WTC11 (cell line): Measurements from ENCODE around the gene MRPL24. TPM values are rescaled to one million over a fixed set of nuclear protein-coding genes. Genes with fewer than 3 reads are reported as not detected.

Experiments used
- ATF1 ChIP-seq: sonication (generic); formaldehyde crosslinking; IDR thresholded peaks from 2 replicates; pipeline ENCODE4 v1.8.1; 2023; ENCODE audit warnings: mild to moderate bottlenecking, moderate library complexity, missing genetic modification reagents
- ATF2 ChIP-seq: sonication (generic); formaldehyde crosslinking; IDR thresholded peaks from 2 replicates; pipeline ENCODE4 v1.8.1; 2022; ENCODE audit warnings: low read depth, missing genetic modification reagents, borderline replicate concordance
- ATF3 ChIP-seq: sonication (generic); formaldehyde crosslinking; conservative IDR thresholded peaks from 2 replicates; pipeline ENCODE4 v1.8.1; 2022; ENCODE audit warnings: mild to moderate bottlenecking, missing genetic modification reagents
- CDX4 ChIP-seq: fragments of 250-450 bp; sonication (Bioruptor Pico); IDR thresholded peaks from 2 replicates; pipeline ENCODE4 v1.9.0; 2021; ENCODE audit warnings: moderate library complexity, mild to moderate bottlenecking, inconsistent platforms, borderline replicate concordance
- CREM ChIP-seq: sonication (generic); formaldehyde crosslinking; IDR thresholded peaks from 2 replicates; pipeline ENCODE4 v1.8.1; 2022; ENCODE audit warnings: mild to moderate bottlenecking, missing genetic modification reagents, moderate library complexity
- E2F1 ChIP-seq: sonication (generic); formaldehyde crosslinking; IDR thresholded peaks from 2 replicates; pipeline ENCODE4 v1.8.0; 2022; ENCODE audit warnings: mild to moderate bottlenecking, missing genetic modification reagents
- ESRRA ChIP-seq: sonication (generic); formaldehyde crosslinking; IDR thresholded peaks from 2 replicates; pipeline ENCODE4 v1.8.1; 2022; ENCODE audit warnings: mild to moderate bottlenecking, missing genetic modification reagents, borderline replicate concordance
- FOXJ3 ChIP-seq: sonication (generic); formaldehyde crosslinking; IDR thresholded peaks from 2 replicates; pipeline ENCODE4 v1.9.0; 2021; ENCODE audit warnings: missing genetic modification reagents, mild to moderate bottlenecking, borderline replicate concordance
- FOXP4 ChIP-seq: sonication (generic); formaldehyde crosslinking; IDR thresholded peaks from 2 replicates; pipeline ENCODE4 v1.8.0; 2022; ENCODE audit warnings: mild to moderate bottlenecking, missing genetic modification reagents
- GABPB1 ChIP-seq: sonication (generic); formaldehyde crosslinking; IDR thresholded peaks from 2 replicates; pipeline ENCODE4 v1.8.1; 2023; ENCODE audit warnings: mild to moderate bottlenecking, missing genetic modification reagents
- GTF2I ChIP-seq: fragments of 250-450 bp; sonication (Bioruptor Pico); conservative IDR thresholded peaks from 2 replicates; pipeline ENCODE4 v1.4.0; 2021; ENCODE audit warnings: mild to moderate bottlenecking
- IRF1 ChIP-seq: sonication (generic); formaldehyde crosslinking; IDR thresholded peaks from 2 replicates; pipeline ENCODE4 v1.8.0; 2023; ENCODE audit warnings: missing genetic modification reagents
- JAZF1 ChIP-seq: fragments of 250-450 bp; sonication (Bioruptor Pico); IDR thresholded peaks from 2 replicates; pipeline ENCODE4 v1.9.0; 2021; ENCODE audit warnings: moderate library complexity, mild to moderate bottlenecking, inconsistent platforms
- NR1H2 ChIP-seq: sonication (generic); formaldehyde crosslinking; IDR thresholded peaks from 2 replicates; pipeline ENCODE4 v1.9.0; 2021; ENCODE audit warnings: mild to moderate bottlenecking, moderate library complexity, missing genetic modification reagents
- PRRX2 ChIP-seq: fragments of 250-450 bp; sonication (Bioruptor Pico); IDR thresholded peaks from 2 replicates; pipeline ENCODE4 v1.8.0; 2021; ENCODE audit warnings: mild to moderate bottlenecking
- RELA ChIP-seq: sonication (generic); formaldehyde crosslinking; IDR thresholded peaks from 2 replicates; pipeline ENCODE4 v1.8.1; 2022; ENCODE audit warnings: missing genetic modification reagents, mild to moderate bottlenecking, borderline replicate concordance
- RORB ChIP-seq: fragments of 250-450 bp; sonication (Bioruptor Pico); IDR thresholded peaks from 2 replicates; pipeline ENCODE4 v1.9.0; 2021; ENCODE audit warnings: mild to moderate bottlenecking
- SMAD4 ChIP-seq: sonication (generic); formaldehyde crosslinking; IDR thresholded peaks from 2 replicates; pipeline ENCODE4 v1.8.0; 2022; ENCODE audit warnings: mild to moderate bottlenecking, missing genetic modification reagents
- TEAD1 ChIP-seq: sonication (generic); formaldehyde crosslinking; IDR thresholded peaks from 2 replicates; pipeline ENCODE4 v1.8.0; 2022; ENCODE audit warnings: mild to moderate bottlenecking, missing genetic modification reagents
- USF2 ChIP-seq: sonication (generic); formaldehyde crosslinking; IDR thresholded peaks from 2 replicates; pipeline ENCODE4 v1.8.1; 2023; ENCODE audit warnings: mild to moderate bottlenecking, missing genetic modification reagents, moderate library complexity
- ZNF121 ChIP-seq: sonication (generic); formaldehyde crosslinking; IDR thresholded peaks from 2 replicates; pipeline ENCODE4 v1.8.0; 2023; ENCODE audit warnings: missing genetic modification reagents
- ZNF138 ChIP-seq: sonication (generic); formaldehyde crosslinking; conservative IDR thresholded peaks from 2 replicates; pipeline ENCODE4 v1.8.1; 2022; ENCODE audit warnings: mild to moderate bottlenecking, moderate library complexity, missing genetic modification reagents
- ZNF425 ChIP-seq: fragments of 250-450 bp; sonication (Bioruptor Pico); conservative IDR thresholded peaks from 2 replicates; pipeline ENCODE4 v1.9.0; 2021; ENCODE audit warnings: mild to moderate bottlenecking
- ZNF671 ChIP-seq: fragments of 250-450 bp; sonication (Bioruptor Pico); IDR thresholded peaks from 2 replicates; pipeline ENCODE4 v1.8.0; 2021; ENCODE audit warnings: mild to moderate bottlenecking
- total RNA-seq: library from RNA; stranded (reverse); gene quantifications from 3 replicates; pipeline ENCODE4 v1.2.3, GENCODE V29; 2021
- TF ChIP-seq, protein P1 (sequence below): sonication (generic); formaldehyde crosslinking; IDR thresholded peaks from 2 replicates; pipeline ENCODE4 v1.8.1; 2023; ENCODE audit warnings: mild to moderate bottlenecking, missing genetic modification reagents
- TF ChIP-seq, protein P2 (sequence below): sonication (generic); formaldehyde crosslinking; IDR thresholded peaks from 2 replicates; pipeline ENCODE4 v1.8.1; 2022; ENCODE audit warnings: mild to moderate bottlenecking, missing genetic modification reagents, moderate library complexity, borderline replicate concordance

The MRPL24 gene
- total RNA-seq, 1 experiment from 2014 or later: 35.2 TPM

- TF ChIP-seq FOXP4 (CRISPR knock-in tag) (no peak; the same call in none of the 2 replicates), GABPB1 (CRISPR knock-in tag) (no peak), ATF2 (CRISPR knock-in tag) (no peak), CDX4 (CRISPR knock-in tag) (no peak), GTF2I (CRISPR knock-in tag) (no peak), SMAD4 (peak; percentile 61; the same call in 1 of the 2 replicates), ESRRA (CRISPR knock-in tag) (peak; percentile 38; the same call in 1 of the 2 replicates), ZNF425 (CRISPR knock-in tag) (no peak), CREM (CRISPR knock-in tag) (no peak), RORB (no peak), IRF1 (no peak), RELA (CRISPR knock-in tag) (no peak), PRRX2 (CRISPR knock-in tag) (no peak), ZNF671 (CRISPR knock-in tag) (no peak), ATF3 (CRISPR knock-in tag) (no peak), TEAD1 (CRISPR knock-in tag) (0 out of 2 replicates have a peak, but pooled peaks have one; percentile 16), ATF1 (CRISPR knock-in tag) (no peak), E2F1 (no peak), FOXJ3 (no peak), USF2 (CRISPR knock-in tag) (no peak), JAZF1 (no peak), NR1H2 (no peak), ZNF121 (CRISPR knock-in tag) (peak; percentile 83), ZNF138 (CRISPR knock-in tag) (no peak)
- TF ChIP-seq, protein P1, sequence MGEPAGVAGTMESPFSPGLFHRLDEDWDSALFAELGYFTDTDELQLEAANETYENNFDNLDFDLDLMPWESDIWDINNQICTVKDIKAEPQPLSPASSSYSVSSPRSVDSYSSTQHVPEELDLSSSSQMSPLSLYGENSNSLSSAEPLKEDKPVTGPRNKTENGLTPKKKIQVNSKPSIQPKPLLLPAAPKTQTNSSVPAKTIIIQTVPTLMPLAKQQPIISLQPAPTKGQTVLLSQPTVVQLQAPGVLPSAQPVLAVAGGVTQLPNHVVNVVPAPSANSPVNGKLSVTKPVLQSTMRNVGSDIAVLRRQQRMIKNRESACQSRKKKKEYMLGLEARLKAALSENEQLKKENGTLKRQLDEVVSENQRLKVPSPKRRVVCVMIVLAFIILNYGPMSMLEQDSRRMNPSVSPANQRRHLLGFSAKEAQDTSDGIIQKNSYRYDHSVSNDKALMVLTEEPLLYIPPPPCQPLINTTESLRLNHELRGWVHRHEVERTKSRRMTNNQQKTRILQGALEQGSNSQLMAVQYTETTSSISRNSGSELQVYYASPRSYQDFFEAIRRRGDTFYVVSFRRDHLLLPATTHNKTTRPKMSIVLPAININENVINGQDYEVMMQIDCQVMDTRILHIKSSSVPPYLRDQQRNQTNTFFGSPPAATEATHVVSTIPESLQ (CRISPR knock-in tag): no peak
- TF ChIP-seq, protein P2, sequence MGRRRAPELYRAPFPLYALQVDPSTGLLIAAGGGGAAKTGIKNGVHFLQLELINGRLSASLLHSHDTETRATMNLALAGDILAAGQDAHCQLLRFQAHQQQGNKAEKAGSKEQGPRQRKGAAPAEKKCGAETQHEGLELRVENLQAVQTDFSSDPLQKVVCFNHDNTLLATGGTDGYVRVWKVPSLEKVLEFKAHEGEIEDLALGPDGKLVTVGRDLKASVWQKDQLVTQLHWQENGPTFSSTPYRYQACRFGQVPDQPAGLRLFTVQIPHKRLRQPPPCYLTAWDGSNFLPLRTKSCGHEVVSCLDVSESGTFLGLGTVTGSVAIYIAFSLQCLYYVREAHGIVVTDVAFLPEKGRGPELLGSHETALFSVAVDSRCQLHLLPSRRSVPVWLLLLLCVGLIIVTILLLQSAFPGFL: no peak
These were observed 26.4 kb upstream of the MRPL24 start, which contains the start of gene PRCC (continued) for GRCh38 chr1:156767101-156767878.
